ENCODE data around the gene PABPC1L.

PABPC1L gene

DNA sequence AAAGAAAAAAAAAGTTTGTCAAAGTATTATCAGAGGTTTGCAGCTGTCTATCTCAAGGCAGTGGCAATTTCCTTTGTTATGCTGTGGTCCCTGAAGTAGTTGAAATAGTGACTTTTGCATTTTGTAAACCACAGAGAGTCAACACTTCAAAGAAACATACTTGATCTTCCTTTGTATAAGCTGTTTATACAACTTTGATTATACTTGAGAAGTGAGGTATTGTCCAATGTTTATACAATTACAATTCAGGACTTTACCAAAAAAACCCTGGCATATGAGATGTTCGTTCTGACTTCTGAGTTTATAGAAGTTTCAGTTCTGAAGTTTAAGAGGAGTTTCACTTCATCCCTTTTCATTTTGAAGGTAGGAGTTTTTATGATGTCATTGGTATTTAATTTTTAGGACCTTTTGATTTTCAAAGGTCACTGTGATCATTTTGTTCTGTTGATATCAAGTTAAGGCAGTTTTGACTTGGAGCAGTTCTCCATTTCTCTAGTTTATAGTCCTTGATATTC is 60.4 kb downstream of the PABPC1L start:
- no peak for DNase-seq

DNA sequence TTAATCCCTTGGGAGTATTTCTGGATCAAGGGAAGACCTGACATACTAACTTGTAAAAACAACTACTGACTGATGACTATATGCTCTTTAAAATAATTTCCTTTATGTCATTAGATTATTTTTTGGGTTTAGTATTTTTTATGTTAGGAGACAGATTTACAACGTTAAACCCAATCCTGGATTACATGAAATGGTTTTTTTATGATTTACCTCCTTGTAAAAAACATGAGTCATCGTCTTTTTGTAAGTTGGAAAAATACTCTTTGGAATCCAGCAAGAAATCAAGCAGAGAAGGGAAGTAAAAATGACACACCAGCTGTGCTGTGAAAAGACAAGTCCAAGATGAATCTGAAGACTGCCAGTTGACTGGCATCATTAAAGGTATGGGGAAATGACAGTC is 63.2 kb downstream of the PABPC1L start:
- no peak for DNase-seq

DNA sequence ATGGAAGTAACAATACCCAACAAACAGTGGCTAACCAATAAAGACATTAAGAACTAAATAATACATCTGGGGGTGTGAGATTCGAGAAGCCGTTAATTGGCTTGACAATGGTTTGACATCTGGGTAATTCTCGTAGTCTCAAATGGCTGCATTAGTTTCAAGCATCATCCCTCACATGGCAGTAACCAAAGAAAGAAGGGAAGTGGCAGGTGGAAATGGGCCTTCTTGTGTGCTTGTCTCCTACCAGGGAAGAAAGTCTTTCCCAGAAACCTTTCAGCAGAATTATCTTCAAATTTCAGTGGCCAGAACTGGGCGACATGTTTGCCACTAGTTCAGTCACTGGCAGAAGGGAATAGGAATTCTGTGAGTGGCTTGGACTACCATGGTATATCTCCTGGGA is 66.8 kb downstream of the PABPC1L start:
- DNase-seq = no peak

DNA sequence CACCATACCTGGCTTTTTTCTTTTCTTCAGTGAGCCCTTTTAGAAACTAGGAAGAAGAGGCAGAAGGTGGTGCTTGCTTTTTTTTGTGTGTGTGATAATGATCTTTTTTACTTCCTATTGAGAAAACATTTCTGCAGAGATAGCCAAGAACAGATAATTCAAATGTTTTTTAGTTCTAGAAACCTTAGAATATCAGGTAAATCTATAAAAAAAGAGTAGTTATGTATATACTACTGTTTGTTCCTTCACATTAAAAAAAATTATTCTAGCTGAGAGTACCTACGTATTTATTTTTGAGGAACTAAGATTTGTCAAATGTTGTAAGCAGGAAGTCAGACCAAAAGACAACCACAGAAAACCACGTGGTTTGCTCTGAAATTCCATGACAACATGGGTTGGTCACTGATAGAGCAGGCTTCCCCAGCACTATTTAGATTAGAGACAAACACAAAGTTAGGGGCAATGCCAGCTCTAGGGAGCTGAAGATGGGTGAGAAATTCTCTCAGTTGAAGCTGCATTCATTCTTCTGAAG is 69.3 kb downstream of the PABPC1L start:
- peak; percentile 47 for DNase-seq

DNA sequence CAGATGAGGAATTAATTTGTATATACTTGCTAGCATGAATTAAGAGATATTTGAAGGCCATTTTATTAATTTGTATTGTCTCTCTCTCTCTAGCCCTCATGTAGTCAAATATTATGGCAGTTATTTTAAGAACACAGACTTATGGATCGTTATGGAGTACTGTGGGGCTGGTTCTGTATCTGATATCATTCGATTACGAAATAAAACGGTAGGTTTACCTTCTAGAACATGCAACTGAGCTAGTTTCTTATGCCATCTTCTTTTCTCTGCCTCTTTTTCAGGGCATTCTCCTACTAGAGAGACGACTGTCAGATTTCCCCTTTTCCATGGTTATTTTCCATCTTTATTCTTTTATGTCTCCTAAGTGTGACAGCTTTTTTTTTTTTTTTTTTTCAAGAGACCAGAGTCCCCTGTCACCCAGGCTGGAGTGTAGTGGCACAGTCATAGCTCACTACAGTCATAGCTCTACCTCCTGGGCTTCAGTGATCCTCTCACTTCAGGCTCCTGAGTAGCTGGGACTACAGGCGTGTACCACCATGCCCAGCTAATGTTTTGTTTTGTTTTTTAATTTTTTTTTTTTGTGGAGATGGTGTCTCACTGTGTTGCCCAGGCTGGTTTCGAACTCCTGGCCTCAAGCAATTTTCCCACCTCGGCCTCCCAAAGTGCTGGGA is 72.0 kb downstream of the PABPC1L start:
- no peak for DNase-seq

DNA sequence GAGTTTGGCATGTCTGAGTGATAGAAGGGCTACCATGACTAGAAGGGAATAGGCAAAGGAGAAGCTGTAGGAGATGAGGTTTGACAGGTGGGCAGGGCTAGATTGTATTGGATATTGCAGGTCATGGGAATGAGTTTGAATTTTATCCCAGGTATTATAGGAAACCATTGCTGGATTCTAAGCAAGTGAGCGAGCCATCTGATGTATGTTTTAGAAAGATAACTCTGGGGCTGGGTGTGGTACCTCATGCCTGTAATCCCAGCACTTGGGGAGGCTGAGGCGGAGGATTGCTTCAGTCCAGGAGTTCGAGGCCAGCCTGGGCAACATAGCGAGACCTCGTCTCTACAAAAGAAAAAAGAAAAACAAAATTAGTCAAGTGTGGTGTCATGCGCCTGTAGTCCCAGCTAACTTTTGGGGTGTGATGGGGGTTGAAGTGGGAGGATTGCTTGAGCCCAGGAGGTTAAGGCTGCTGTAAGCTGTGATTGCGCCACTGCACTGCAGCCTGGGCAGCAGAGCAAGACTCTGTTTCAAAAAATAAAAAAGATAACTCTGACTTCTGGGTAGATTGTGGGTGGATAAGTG is 73.3 kb downstream of the PABPC1L start:
- no peak for DNase-seq

DNA sequence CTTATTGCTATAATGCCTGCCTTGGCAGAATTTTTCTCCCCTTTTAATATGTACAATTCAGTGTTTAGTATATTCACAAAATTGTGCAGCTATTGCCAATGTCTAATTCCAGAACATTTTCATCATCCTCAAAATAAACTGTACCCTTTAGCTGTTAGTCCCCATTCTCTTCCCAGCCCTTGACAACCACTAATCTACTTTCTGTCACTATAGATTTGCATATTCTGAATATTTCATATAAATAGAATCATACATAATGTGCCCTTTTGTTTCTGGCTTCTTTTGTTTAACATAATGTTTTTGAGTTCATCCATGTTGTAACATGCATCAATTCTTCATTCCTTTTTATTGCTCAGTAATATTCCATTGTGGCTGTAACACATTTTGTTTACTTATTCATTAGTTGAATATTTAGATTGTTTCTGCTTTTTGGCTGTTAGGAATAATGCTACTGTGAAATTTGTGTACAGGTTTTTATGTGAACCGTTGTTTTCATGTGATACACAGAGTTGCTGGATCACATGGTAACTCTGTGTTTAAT is 78.8 kb downstream of the PABPC1L start:
- no peak for DNase-seq

Data from activated CD4-positive, alpha-beta T cell treated with anti-CD3 and anti-CD28 coated beads, Interleukin-2, amount 50 U/mL, for 1 hour (primary cell).